ENCODE results near the gene TPRG1. TPM values are rescaled to one million over a fixed set of nuclear protein-coding genes. Genes with fewer than 3 reads are reported as not detected.

The TPRG1 gene
- total RNA-seq, 1 donor from 2014 or later = 21.6 TPM

GRCh38 chr3:189233225-189233858 is 61.6 kb downstream of the TPRG1 start:
- DNase-seq (ENCODE audit: extremely low spot score in 2 of 2) = no peak
- peak overlapping the region; percentile 40 for H3K27ac ChIP-seq
- TF ChIP-seq POLR2A (IDR thresholded peaks at IDR 0.05) (no peak), CTCF (IDR thresholded peaks at IDR 0.05) (peak; percentile 45 to 50 (median 49)), POLR2AphosphoS5 (IDR thresholded peaks at IDR 0.05; ENCODE audit: insufficient read depth in 1 of 2, low read depth in 1 of 2) (peak in 1 of 2 donors; percentile 53)
- H3K4me1 ChIP-seq = no peaks in the 10 kb centered on the region
- no peaks in the 10 kb centered on the region for H3K36me3 ChIP-seq
- H3K27me3 ChIP-seq = no peaks in the 10 kb centered on the region
- no peaks in the 10 kb centered on the region for H3K9me3 ChIP-seq
- H3K4me3 ChIP-seq = no peak overlapping the region
- intact Hi-C loops (cut with DNase I) = no loop called here

DNA sequence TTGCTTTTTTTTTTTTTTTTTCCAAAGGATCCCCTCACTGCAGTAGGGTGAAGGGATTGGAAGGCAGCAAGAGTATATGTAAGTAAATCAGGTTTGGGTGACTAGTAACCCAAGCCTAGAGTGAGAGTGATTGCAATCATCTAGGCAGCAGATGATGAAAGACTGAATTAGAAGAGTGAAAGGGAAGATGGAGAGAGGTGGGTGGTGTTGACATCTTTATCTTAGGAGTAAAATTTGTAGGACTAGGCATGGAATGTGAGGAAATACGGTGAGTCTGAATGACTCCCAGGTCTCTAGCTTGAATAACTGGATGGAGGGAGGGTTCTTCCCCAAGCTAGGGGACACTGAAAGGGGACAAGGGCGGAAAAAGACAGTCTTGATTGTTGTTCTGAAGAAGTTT is 63.4 kb downstream of the TPRG1 start:
- Histone ChIP-seq H3K36me3 (peaks cover 0 to 8% of the 10 kb centered on the region in 2 donors), H3K27ac (no peak overlapping the region), H3K9me3 (no peaks in the 10 kb centered on the region), H3K4me3 (no peak overlapping the region), H3K4me1 (no peaks in the 10 kb centered on the region), H3K27me3 (no peaks in the 10 kb centered on the region)
- TF ChIP-seq CTCF (IDR thresholded peaks at IDR 0.05) (no peak), POLR2AphosphoS5 (IDR thresholded peaks at IDR 0.05; ENCODE audit: insufficient read depth in 1 of 2, low read depth in 1 of 2) (no peak), POLR2A (IDR thresholded peaks at IDR 0.05) (no peak)
- intact Hi-C loops (cut with DNase I) = no loop called here
- no peak for DNase-seq (ENCODE audit: extremely low spot score in 2 of 2)

DNA sequence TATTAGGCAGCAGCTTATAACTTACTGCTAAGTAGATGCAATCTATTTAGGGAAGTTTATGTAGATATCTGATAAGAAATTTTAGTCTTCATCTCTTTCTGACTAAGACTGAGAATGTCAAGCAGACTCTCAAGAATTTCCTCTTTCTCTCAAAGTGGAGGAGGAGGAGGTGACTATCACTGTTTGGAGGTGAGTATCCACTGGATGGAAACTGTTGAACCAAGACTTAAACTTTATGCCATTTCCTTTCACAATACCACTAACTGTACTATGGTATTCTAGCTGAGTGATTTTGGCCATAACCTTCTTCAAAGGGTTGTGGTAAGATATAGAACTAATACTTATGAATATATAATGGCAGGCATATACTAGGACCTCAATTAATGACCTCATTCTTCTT is 64.6 kb downstream of the TPRG1 start:
- no peaks in the 10 kb centered on the region for H3K9me3 ChIP-seq
- no peak overlapping the region for H3K4me3 ChIP-seq
- H3K36me3 ChIP-seq = peaks cover 0 to 8% of the 10 kb centered on the region in 2 donors
- no peak for DNase-seq (ENCODE audit: extremely low spot score in 2 of 2)
- no peak overlapping the region for H3K27ac ChIP-seq
- H3K27me3 ChIP-seq = no peaks in the 10 kb centered on the region
- intact Hi-C loops (cut with DNase I) = no loop called here
- H3K4me1 ChIP-seq = no peaks in the 10 kb centered on the region
- TF ChIP-seq POLR2AphosphoS5 (IDR thresholded peaks at IDR 0.05; ENCODE audit: insufficient read depth in 1 of 2, low read depth in 1 of 2) = no peak
- TF ChIP-seq POLR2A (IDR thresholded peaks at IDR 0.05) = no peak
- TF ChIP-seq CTCF (IDR thresholded peaks at IDR 0.05) = no peak

DNA sequence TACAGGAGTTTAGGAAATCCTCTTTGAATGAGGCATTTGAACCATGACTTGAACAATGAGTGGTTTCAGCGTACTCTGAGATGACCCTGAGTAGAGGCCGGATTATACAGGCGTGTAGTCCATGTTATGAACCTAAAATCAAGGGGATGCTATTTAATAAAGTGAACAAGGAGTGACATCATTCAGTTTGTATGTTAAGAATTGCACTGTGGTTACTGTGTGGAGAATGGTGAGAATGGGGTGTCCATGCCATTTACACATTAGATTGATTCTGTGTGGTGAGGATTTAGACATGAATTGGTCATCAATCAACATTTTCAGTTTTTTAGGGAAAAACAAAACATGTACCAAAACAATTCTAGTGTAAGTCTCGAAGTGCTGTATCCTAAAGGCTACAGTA is 65.8 kb downstream of the TPRG1 start:
- Histone ChIP-seq H3K27ac (no peak overlapping the region), H3K9me3 (no peaks in the 10 kb centered on the region), H3K27me3 (no peaks in the 10 kb centered on the region), H3K36me3 (peaks cover 0 to 8% of the 10 kb centered on the region in 2 donors), H3K4me1 (no peaks in the 10 kb centered on the region), H3K4me3 (no peak overlapping the region)
- TF ChIP-seq POLR2AphosphoS5 (IDR thresholded peaks at IDR 0.05; ENCODE audit: insufficient read depth in 1 of 2, low read depth in 1 of 2) = no peak
- TF ChIP-seq POLR2A (IDR thresholded peaks at IDR 0.05) = no peak
- TF ChIP-seq CTCF (IDR thresholded peaks at IDR 0.05) = no peak
- intact Hi-C loops (cut with DNase I) = no loop called here
- DNase-seq (ENCODE audit: extremely low spot score in 2 of 2) = no peak

DNA sequence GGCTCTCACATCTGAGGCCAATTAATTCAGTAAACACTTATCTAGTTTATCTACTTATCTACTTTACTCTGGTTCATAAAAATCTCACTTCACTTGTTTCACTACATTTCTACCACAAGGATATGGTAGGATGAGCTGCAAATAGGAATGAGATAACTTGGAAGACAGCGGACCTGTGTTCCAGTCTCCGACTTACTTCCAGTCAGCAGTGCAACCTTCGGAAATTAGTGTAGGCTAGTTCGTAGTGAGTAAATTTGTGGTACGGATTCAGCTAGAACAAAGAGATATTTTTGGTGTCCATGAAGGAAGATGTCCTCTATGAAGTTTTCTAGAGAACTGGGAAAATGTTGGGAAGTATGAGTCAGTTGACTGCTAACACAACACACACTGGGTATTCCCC is 66.3 kb downstream of the TPRG1 start:
- no peaks in the 10 kb centered on the region for H3K4me1 ChIP-seq
- H3K36me3 ChIP-seq = peaks cover 0 to 12% of the 10 kb centered on the region in 2 donors
- no peaks in the 10 kb centered on the region for H3K9me3 ChIP-seq
- H3K4me3 ChIP-seq = no peak overlapping the region
- H3K27ac ChIP-seq = no peak overlapping the region
- no peaks in the 10 kb centered on the region for H3K27me3 ChIP-seq
- DNase-seq (ENCODE audit: extremely low spot score in 2 of 2) = no peak
- TF ChIP-seq CTCF (IDR thresholded peaks at IDR 0.05) (no peak), POLR2AphosphoS5 (IDR thresholded peaks at IDR 0.05; ENCODE audit: insufficient read depth in 1 of 2, low read depth in 1 of 2) (no peak)
- intact Hi-C loops (cut with DNase I) = no loop called here

Data from vagina (tissue), 2 donors.